ENCODE measurements around the gene MMRN2.

- TF ChIP-seq, protein P1, sequence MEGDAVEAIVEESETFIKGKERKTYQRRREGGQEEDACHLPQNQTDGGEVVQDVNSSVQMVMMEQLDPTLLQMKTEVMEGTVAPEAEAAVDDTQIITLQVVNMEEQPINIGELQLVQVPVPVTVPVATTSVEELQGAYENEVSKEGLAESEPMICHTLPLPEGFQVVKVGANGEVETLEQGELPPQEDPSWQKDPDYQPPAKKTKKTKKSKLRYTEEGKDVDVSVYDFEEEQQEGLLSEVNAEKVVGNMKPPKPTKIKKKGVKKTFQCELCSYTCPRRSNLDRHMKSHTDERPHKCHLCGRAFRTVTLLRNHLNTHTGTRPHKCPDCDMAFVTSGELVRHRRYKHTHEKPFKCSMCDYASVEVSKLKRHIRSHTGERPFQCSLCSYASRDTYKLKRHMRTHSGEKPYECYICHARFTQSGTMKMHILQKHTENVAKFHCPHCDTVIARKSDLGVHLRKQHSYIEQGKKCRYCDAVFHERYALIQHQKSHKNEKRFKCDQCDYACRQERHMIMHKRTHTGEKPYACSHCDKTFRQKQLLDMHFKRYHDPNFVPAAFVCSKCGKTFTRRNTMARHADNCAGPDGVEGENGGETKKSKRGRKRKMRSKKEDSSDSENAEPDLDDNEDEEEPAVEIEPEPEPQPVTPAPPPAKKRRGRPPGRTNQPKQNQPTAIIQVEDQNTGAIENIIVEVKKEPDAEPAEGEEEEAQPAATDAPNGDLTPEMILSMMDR (IDR thresholded peaks at IDR 0.05): no peak
- no peak for TF ChIP-seq POLR2A (IDR thresholded peaks at IDR 0.05)
Measured at GRCh38 chr10:86976362-86977056, 19.1 kb upstream of the MMRN2 start.

Data from body of pancreas (tissue), 4 donors.